Rectal smooth muscle tissue (tissue), 1 donor: ENCODE measurements around the gene SP8.

Experiments
- H3K27ac ChIP-seq: one replicate; pipeline ENCODE4 v1.7.0; 2013; ENCODE audit warnings: low read depth, low read length, inconsistent platforms
- H3K27me3 ChIP-seq: one replicate; pipeline ENCODE4 v1.7.0; 2013; ENCODE audit warnings: low read length; ENCODE audit not compliant: control insufficient read depth, insufficient read depth
- H3K36me3 ChIP-seq: one replicate; pipeline ENCODE4 v1.7.0; 2013; ENCODE audit warnings: low read length; ENCODE audit not compliant: control insufficient read depth, insufficient read depth
- H3K4me1 ChIP-seq: one replicate; pipeline ENCODE4 v1.7.0; 2013; ENCODE audit warnings: low read length; ENCODE audit not compliant: control insufficient read depth, insufficient read depth
- H3K4me3 ChIP-seq: one replicate; pipeline ENCODE4 v1.7.0; 2013; ENCODE audit warnings: low read length
- H3K9ac ChIP-seq: one replicate; pipeline ENCODE4 v1.7.0; 2013; ENCODE audit warnings: low read length

Gene SP8

DNA sequence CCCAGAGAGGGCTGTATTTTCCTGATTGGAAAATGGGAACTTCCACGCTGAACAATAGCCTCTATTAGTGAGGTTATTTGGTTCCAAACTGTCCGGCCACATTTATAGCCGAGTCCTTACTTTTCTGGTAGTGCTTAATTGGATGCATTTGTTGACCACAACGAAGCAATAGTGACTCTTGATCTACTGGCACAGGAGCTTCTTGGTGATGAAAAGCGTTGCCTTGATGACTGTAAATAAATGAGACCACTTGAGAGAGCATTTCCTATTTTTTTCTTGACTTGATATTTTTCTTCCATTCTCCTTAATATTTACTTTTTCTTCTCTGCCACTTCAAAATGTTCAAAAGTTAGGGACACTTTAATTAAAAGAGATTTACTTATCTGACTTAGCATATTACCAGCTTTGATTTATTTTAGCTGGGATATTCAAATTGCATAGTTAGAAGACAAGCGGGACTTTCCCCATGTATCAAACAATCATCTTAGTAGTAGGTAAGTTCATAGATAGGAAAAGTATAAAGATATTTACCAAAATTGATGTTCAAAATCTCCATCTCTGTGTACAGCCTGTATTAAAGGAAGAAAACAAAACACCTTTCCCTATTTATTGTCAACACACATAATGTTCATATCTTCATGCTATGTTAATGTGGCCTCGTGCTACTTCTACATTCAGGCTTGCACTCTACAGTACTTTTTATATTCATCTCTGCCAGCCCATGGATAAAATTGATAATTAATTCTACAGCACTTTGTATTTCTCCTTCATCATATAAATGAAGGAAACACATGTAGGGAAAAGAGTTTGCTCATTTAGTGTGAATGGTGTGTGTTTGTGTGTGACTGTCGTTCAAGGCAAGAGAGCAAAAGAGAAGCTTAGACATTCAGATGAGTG, 5.1 kb upstream of the SP8 start:
- Histone ChIP-seq H3K27me3 (peaks cover 35% of the 10 kb centered on the region), H3K4me3 (no peak overlapping the region), H3K36me3 (no peaks in the 10 kb centered on the region), H3K27ac (no peak overlapping the region), H3K4me1 (no peaks in the 10 kb centered on the region), H3K9ac (no peak overlapping the region)

DNA sequence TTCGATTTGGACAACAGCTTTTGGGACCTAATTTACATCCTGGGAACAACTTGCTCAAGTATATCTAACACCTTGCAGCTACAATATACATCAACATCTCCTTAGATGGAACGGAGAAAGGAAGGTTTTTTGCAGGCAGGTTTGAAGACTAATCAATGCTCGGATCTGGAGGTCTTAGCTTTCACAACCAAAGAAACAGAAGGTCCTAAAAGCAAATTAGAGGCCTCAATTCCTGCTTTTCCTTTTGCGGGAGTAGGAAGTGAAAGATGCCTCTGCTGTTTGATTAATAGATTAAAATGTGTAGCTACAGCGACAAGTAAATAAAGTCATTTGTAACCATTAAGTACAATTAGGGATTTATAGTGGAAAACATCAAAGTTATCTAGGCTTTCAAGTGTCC, 3.7 kb upstream of the SP8 start:
- Histone ChIP-seq H3K27me3 (peaks cover 35% of the 10 kb centered on the region), H3K27ac (no peak overlapping the region), H3K9ac (no peak overlapping the region), H3K36me3 (no peaks in the 10 kb centered on the region), H3K4me3 (no peak overlapping the region), H3K4me1 (no peaks in the 10 kb centered on the region)

DNA sequence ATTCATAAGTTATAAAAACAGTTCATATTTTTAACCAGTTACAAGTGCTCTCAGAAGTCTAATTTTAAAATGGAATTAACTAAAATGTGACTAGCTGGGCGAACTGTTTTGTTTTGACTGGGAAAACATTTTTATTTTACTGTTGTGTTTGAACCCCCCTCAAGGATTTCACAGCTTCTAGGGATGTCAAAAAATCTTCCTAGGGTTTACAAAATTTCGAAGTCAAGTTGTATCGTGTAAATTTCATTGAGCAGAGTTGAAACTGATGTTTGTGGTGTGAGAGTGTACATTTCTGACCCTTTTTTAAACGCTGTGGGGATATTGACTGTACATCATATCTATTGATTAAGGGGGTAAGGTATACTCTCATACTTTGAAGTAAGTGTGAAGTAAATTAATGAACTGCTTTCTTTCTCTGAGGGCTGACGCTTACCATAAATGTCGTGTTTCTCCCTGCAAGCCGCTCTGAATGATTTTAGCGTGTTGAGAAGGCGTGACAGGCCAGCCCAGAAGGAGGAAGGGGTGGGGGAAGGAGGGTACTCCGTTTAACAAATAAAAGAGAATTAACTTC, 1.8 kb upstream of the SP8 start:
- Histone ChIP-seq H3K9ac (no peak overlapping the region), H3K27me3 (peaks cover 38% of the 10 kb centered on the region), H3K27ac (no peak overlapping the region), H3K4me1 (no peaks in the 10 kb centered on the region), H3K36me3 (no peaks in the 10 kb centered on the region), H3K4me3 (no peak overlapping the region)

DNA sequence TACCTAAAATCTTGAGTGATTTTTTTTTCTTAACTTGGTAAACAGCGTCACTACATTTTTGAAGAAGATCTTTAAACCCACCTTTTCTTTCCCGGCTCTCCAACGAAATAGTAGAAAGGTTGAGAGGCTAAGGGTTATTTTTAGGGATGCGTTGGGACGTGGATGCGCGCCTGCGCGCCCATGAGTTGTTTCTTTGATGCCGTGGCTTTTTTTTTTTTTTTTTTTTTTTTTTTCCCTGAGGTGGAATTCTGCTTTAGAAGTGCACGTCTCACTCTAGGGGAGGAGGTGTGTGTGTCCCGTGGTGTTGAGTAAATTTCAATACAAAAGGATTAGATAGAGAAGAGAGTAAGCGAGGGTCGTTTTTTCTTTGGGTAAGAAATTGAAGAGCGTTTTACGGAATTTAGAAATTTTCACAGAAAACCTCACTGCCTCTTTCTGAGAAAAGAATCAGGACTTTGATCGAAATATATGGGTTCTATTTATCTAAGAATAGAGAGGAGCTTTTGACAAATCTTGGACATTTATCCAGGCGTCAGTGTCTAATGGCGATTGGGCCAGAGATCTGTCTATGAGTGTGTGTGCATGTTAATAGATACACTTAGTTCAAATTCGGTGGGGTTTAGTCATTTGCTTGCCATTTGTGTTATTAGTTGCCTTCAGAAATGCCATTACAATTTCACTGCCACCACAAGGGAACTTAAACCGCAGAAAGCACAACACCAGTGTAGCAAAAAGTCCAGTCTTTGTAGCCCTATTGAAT, 1.2 kb upstream of the SP8 start:
- Histone ChIP-seq H3K36me3 (no peaks in the 10 kb centered on the region), H3K9ac (no peak overlapping the region), H3K4me1 (no peaks in the 10 kb centered on the region), H3K4me3 (no peak overlapping the region), H3K27me3 (peaks cover 36% of the 10 kb centered on the region), H3K27ac (no peak overlapping the region)

DNA sequence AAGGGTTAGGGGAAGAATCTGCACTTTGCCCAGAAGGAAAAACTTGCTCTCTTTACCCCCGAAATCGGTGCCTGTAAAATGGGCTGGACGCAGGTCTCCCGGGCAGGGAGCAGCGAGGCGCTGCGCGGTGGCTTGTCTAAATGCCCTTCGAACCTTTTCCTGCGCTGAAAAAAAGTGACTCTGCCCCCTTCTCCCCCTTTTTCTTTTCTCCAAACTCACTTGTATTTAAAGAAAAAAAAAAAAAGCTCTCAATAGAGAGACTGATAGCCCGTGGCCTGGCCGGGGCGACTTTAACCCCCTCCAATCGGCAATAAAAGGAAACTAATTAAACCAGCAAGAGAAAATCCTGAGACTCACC, 286 bp downstream of the SP8 start:
- no peaks in the 10 kb centered on the region for H3K4me1 ChIP-seq
- no peaks in the 10 kb centered on the region for H3K36me3 ChIP-seq
- peaks cover 36% of the 10 kb centered on the region for H3K27me3 ChIP-seq
- H3K27ac ChIP-seq = no peak overlapping the region
- H3K9ac ChIP-seq = no peak overlapping the region
- no peak overlapping the region for H3K4me3 ChIP-seq

DNA sequence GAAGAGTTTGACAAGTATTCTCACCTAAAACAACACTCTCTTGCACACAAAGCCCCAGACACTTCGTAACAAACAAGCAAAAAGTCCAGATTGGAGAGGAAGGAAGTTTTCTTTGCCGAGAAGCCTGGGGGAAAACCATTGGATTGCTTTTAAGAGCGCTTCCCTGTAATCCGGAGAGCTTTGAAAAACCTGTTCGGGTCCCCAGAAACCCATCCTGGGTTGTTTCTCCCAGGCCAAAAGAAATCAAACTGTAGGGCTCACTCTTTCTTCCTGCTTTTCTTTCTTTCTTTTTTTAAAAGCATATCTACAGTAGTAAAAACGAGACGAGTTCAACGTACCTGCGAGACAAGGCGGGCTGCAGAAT, 655 bp downstream of the SP8 start:
- Histone ChIP-seq H3K36me3 (no peaks in the 10 kb centered on the region), H3K27ac (no peak overlapping the region), H3K27me3 (peaks cover 36% of the 10 kb centered on the region), H3K4me3 (no peak overlapping the region), H3K4me1 (no peaks in the 10 kb centered on the region), H3K9ac (no peak overlapping the region)

DNA sequence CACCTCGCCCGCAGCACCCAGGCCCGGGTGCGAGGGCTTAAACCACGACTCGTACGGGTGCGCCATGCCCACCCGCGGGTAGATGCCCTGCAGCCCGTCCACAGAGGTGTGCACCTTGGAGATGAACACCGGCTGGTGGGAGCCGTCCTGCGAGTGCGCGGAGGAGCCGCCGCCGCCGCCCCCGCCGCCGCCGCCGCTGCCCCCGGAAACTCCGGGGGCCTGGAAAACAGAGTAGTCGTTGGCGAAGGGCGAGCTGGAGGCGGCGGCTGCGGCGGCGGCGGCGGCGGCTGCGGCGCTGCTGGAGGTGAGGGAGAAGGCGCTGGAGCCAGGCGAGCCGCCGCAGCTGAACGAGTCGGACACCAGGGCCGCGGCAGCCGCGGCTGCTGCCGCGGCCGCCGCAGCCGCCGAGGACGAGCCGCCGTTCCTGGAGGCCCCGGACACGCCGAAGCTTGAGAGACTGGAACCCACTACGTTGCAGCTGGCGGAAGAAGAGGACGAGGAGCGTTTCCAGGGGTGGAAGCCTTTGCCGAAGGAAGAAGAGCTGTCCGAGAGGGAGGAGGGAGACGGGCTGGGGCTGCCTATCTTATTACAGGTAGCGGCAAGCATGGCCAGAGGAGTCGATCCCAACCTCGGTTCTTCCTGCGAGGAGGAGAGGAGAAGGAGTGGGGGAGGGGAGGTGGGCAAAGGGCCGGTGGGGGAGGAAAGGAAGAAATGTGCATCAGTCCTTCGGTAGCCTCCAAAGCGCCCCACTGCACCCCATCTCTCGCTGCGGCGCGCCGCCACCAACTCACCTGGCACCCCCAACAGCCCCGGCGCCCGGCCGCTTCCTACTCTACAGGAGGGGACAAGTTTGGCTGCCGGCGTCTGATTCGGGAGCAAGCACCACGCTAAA, 1.3 kb downstream of the SP8 start:
- Histone ChIP-seq H3K4me3 (peak overlapping the region; percentile 45), H3K36me3 (no peaks in the 10 kb centered on the region), H3K4me1 (no peaks in the 10 kb centered on the region), H3K27me3 (peaks cover 34% of the 10 kb centered on the region), H3K27ac (no peak overlapping the region), H3K9ac (no peak overlapping the region)

DNA sequence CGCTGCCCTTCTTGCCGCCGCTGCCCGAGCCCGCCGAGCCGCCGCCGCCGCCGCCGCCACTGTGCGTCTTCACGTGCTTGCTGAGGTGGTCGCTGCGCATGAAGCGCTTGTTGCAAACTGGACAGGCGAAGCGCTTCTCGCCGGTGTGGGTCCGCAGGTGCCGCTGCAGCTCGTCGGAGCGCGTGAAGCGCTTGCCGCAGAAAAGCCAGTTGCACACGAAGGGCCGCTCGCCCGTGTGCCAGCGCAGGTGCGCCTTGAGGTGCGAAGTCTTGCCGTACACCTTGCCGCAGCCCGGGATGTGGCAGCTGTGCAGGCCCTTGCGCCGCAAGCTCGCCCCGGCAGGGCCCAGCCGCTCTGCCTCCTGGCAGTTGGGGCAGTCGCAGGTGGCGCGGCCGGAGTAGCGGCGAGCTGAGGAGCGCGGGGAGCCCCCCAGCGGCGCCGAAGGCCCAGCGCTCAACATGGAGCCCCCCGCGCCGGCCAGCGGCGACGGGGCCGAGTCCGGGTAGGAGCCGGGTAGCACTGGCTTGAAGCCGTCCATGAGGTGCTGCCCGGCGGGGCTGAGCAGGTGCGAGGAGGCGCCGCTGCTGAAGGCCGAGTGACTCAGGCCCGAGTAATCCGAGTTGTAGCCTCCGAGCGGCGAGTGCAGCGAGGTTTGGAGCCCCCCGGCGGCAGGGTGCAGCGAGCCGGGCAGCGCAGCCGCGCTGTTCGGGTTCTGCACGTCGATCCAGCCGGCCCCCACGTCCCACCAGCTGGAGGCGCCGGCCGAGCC, 2.1 kb downstream of the SP8 start:
- no peak overlapping the region for H3K9ac ChIP-seq
- H3K27me3 ChIP-seq = peaks cover 33% of the 10 kb centered on the region
- no peak overlapping the region for H3K4me3 ChIP-seq
- no peaks in the 10 kb centered on the region for H3K4me1 ChIP-seq
- H3K27ac ChIP-seq = no peak overlapping the region
- H3K36me3 ChIP-seq = no peaks in the 10 kb centered on the region

DNA sequence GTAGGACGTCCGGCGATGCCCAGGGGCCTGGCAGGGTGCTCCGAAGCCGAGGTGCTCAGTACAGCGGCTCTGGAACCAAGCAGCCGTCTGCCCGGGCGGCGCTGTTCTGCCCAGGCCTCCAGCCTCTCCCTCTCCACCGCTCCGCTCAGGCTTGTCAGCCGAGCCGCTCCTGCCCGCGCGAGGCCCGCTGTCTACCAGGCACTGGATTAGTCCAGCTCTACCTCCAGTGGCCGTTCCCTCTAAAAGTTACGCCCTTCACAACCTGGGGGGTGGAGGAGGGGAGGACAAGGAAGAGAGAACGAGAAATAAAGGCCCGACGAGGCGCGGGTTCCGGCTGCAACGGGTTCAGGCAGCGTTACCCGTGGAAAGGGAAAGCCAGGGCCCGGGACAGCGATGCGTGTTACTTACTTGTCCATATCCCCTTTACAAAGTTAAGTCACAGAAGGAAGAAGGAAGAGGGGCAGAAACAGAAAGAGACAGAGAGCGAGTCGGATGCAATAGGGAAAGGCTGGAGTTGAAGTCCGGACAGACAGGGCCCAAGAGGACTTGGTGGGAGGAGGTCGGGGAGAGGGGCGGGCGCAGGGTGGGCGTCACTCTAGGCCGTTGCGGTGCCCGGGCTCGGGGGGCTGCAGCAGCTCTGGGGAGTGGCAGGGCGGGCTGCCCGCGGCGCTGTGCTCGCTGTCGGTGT, 2.8 kb downstream of the SP8 start:
- no peak overlapping the region for H3K4me3 ChIP-seq
- peaks cover 37% of the 10 kb centered on the region for H3K27me3 ChIP-seq
- no peak overlapping the region for H3K9ac ChIP-seq
- no peak overlapping the region for H3K27ac ChIP-seq
- no peaks in the 10 kb centered on the region for H3K4me1 ChIP-seq
- H3K36me3 ChIP-seq = no peaks in the 10 kb centered on the region

DNA sequence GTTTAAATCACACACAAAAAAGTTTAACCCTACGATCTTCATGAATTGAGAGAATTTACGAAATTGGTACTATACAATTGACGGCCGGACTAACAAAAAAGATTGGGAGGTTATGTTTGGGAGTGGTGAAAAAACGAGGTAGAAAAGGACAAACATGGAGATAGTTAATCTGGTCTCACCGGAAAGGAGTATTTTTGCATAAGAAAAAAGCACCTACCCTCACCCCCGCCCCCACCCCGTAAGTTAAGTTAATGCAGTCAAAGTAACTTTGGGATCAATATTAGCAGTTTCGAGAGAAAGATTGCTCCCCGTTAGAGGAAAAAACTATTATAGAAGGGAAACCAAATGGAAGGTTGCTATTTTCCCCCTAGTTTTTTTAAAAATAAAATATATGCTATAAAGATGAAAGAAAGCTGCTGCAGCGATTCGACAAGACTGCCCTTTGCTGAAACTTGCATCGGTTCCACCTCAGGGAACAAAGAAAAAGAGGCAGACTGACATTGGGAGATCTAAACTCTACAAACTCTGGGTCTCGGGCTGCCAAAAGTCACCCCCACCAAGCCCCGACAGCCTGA, 3.5 kb downstream of the SP8 start:
- H3K36me3 ChIP-seq = no peaks in the 10 kb centered on the region
- no peaks in the 10 kb centered on the region for H3K4me1 ChIP-seq
- H3K27me3 ChIP-seq = peaks cover 43% of the 10 kb centered on the region
- H3K27ac ChIP-seq = no peak overlapping the region
- H3K9ac ChIP-seq = no peak overlapping the region
- H3K4me3 ChIP-seq = no peak overlapping the region

DNA sequence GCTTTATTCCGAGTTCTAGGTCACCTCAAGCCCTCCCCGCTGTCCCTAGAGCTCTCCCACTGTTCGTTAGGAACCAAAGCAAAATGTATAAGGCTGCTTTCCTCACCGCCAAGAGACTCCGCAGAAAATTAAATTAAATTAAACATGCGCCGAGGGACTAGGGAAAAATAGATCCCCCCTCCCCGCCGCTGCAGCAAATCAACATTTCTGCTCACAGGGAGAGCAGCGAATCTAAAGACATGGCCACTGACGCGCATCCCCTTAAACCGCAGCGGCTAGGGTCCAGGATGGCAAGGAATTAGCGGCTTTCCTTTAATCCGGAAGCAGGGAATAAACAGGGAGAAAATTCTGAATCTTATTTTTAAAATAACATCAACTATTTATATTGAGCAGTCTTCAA, 7.6 kb downstream of the SP8 start:
- no peak overlapping the region for H3K27ac ChIP-seq
- H3K4me1 ChIP-seq = no peaks in the 10 kb centered on the region
- no peak overlapping the region for H3K9ac ChIP-seq
- no peaks in the 10 kb centered on the region for H3K36me3 ChIP-seq
- H3K27me3 ChIP-seq = peaks cover 39% of the 10 kb centered on the region
- no peak overlapping the region for H3K4me3 ChIP-seq
